H1 (cell line): Measurements from ENCODE around the gene GPR162. TPM values are rescaled to one million over a fixed set of nuclear protein-coding genes. Genes with fewer than 3 reads are reported as not detected.

Source experiments
- CTCF ChIA-PET: fragments of 300-600 bp; sonication (Branson Sonifier 250); formaldehyde crosslinking; loops from one replicate; lab custom pipeline; 2021; ENCODE audit not compliant: partially characterized antibody; lab: Charles Lee
- POLR2A ChIA-PET: fragments of 300-600 bp; sonication (Branson Sonifier 250); formaldehyde crosslinking; loops from one replicate; lab custom pipeline; 2021; ENCODE audit warnings: inconsistent platforms; ENCODE audit not compliant: partially characterized antibody; lab: Charles Lee
- DNase-seq, 2 experiments: peaks; one replicate each; pipeline versions ENCODE4 v3.0.0 to v3.0.0-alpha.2; 2010 to 2022; ENCODE audit warnings: low spot score in 2 of 2, low read depth in 1 of 2, mixed read lengths in 1 of 2
- FAIRE-seq: peaks from 2 replicates; lab custom pipeline; 2011; peaks lifted over from hg19 to GRCh38; lab: Jason Lieb, UNC
- H2AFZ ChIP-seq: 2 replicates; pipeline ENCODE4 v1.8.1; 2012; ENCODE audit warnings: low read length, inconsistent platforms
- H2AK5ac ChIP-seq: 2 replicates; pipeline ENCODE4 v1.6.1; 2013; ENCODE audit warnings: low read depth, low read length
- H2BK120ac ChIP-seq: replicated peaks from 2 replicates; pipeline ENCODE3; 2013; ENCODE audit warnings: low read depth, low read length, inconsistent platforms
- H2BK12ac ChIP-seq: 2 replicates; pipeline ENCODE4 v1.6.1; 2013; ENCODE audit warnings: low read depth, low read length
- H2BK15ac ChIP-seq: 2 replicates; pipeline ENCODE4 v1.6.1; 2013; ENCODE audit warnings: low read length
- H2BK20ac ChIP-seq: 2 replicates; pipeline ENCODE4 v1.6.1; 2013; ENCODE audit warnings: low read length
- H2BK5ac ChIP-seq: 2 replicates; pipeline ENCODE4 v1.6.1; 2013; ENCODE audit warnings: low read depth, low read length
- H3K14ac ChIP-seq: 2 replicates; pipeline ENCODE4 v1.6.1; 2013; ENCODE audit warnings: inconsistent platforms; ENCODE audit not compliant: insufficient read length
- H3K18ac ChIP-seq: 2 replicates; pipeline ENCODE4 v1.6.1; 2013; ENCODE audit warnings: low read length; ENCODE audit errors: extremely low read depth
- H3K23ac ChIP-seq: 2 replicates; pipeline ENCODE4 v1.6.1; 2013; ENCODE audit warnings: inconsistent platforms; ENCODE audit not compliant: insufficient read length
- H3K23me2 ChIP-seq: 2 replicates; pipeline ENCODE4 v1.6.1; 2013; ENCODE audit warnings: low read depth, low read length
- H3K27ac ChIP-seq: 2 replicates; pipeline ENCODE4 v1.6.1; 2011; ENCODE audit warnings: low read depth, low read length, inconsistent platforms
- H3K27me3 ChIP-seq, 4 experiments: replicated peaks in 1 of 4; 1 replicate in 1 of 4; 2 replicates in 3 of 4; pipeline versions ENCODE4 v1.6.1 to v1.8.1; 2011 to 2013; ENCODE audit warnings: low read length in 3 of 4, mild to moderate bottlenecking in 3 of 4, inconsistent platforms in 2 of 4, mixed read lengths in 2 of 4, moderate library complexity in 1 of 4; ENCODE audit not compliant: control insufficient read depth in 3 of 4, insufficient read depth in 3 of 4; ENCODE audit errors: extremely low read depth in 1 of 4
- H3K36me3 ChIP-seq, 4 experiments: 2 replicates each; pipeline versions ENCODE4 v1.6.1 to v1.8.1; 2011 to 2013; ENCODE audit warnings: mild to moderate bottlenecking in 4 of 4, low read length in 3 of 4, moderate library complexity in 2 of 4, control low read depth in 1 of 4, inconsistent platforms in 1 of 4; ENCODE audit not compliant: insufficient read depth in 4 of 4, control insufficient read depth in 2 of 4
- H3K4ac ChIP-seq: replicated peaks from 2 replicates; pipeline ENCODE3; 2013; ENCODE audit warnings: low read length, low read depth, mixed read lengths, inconsistent platforms; ENCODE audit not compliant: insufficient read length
- H3K4me1 ChIP-seq, 4 experiments: replicated peaks in 1 of 4; 1 replicate in 1 of 4; 2 replicates in 3 of 4; pipeline versions ENCODE4 v1.6.1 to v1.8.1; 2011 to 2013; ENCODE audit warnings: low read length in 3 of 4, inconsistent platforms in 2 of 4, mixed read lengths in 1 of 4; ENCODE audit not compliant: insufficient read depth in 4 of 4, control insufficient read depth in 3 of 4
- H3K4me2 ChIP-seq, 2 experiments: 2 replicates each; pipeline versions ENCODE4 v1.6.1 to v1.8.1; 2011 to 2013; ENCODE audit warnings: low read depth in 2 of 2, low read length in 2 of 2, control low read depth in 1 of 2, inconsistent platforms in 1 of 2, mild to moderate bottlenecking in 1 of 2; ENCODE audit not compliant: insufficient read depth in 1 of 2
- H3K4me3 ChIP-seq, 4 experiments: fragments of 200-600, 300-600 bp in 1 of 4; sonication (generic), shearing (Covaris generic), sonication (Bioruptor Twin) in 1 of 4; 2 replicates each; pipeline versions ENCODE4 v1.5.1 to v1.8.1; 2011 to 2016; ENCODE audit warnings: low read length in 4 of 4, low read depth in 3 of 4, control low read depth in 2 of 4, inconsistent platforms in 2 of 4, mild to moderate bottlenecking in 2 of 4, mixed read lengths in 1 of 4, moderate library complexity in 1 of 4; ENCODE audit not compliant: insufficient read depth in 2 of 4; ENCODE audit errors: extremely low read depth in 1 of 4
- H3K56ac ChIP-seq: replicated peaks from 2 replicates; pipeline ENCODE3; 2013; ENCODE audit warnings: low read depth, mild to moderate bottlenecking, mixed read lengths, low read length, inconsistent platforms; ENCODE audit not compliant: insufficient read length
- H3K79me1 ChIP-seq: 2 replicates; pipeline ENCODE4 v1.6.1; 2013; ENCODE audit warnings: low read depth, low read length, control low read depth
- H3K79me2 ChIP-seq, 2 experiments: 2 replicates each; pipeline versions ENCODE4 v1.6.1 to v1.8.1; 2012 to 2013; ENCODE audit warnings: low read length in 2 of 2, mild to moderate bottlenecking in 2 of 2, inconsistent platforms in 1 of 2; ENCODE audit not compliant: insufficient read depth in 2 of 2, control insufficient read depth in 1 of 2
- H3K9ac ChIP-seq, 4 experiments: replicated peaks in 1 of 4; 1 replicate in 1 of 4; 2 replicates in 3 of 4; pipeline versions ENCODE4 v1.6.1 to v1.8.1; 2011 to 2013; ENCODE audit warnings: low read depth in 3 of 4, low read length in 3 of 4, control low read depth in 2 of 4, mild to moderate bottlenecking in 2 of 4, moderate library complexity in 2 of 4, inconsistent platforms in 1 of 4; ENCODE audit errors: extremely low read depth in 1 of 4
- H3K9me3 ChIP-seq, 2 experiments: 2 replicates each; pipeline versions ENCODE4 v1.6.1 to v1.8.1; 2012 to 2013; ENCODE audit warnings: mild to moderate bottlenecking in 2 of 2, moderate library complexity in 2 of 2, control low read depth in 1 of 2, inconsistent platforms in 1 of 2, low read depth in 1 of 2, low read length in 1 of 2, mixed read lengths in 1 of 2; ENCODE audit not compliant: insufficient read depth in 2 of 2
- H4K20me1 ChIP-seq, 2 experiments: replicated peaks in 1 of 2; 2 replicates each; pipeline versions ENCODE3 to v1.8.1; 2011 to 2013; ENCODE audit warnings: inconsistent platforms in 2 of 2, low read length in 2 of 2, mild to moderate bottlenecking in 1 of 2; ENCODE audit not compliant: insufficient read depth in 2 of 2, control insufficient read depth in 1 of 2
- H4K5ac ChIP-seq: 2 replicates; pipeline ENCODE4 v1.6.1; 2013; ENCODE audit warnings: low read length, low read depth, mixed read lengths, inconsistent platforms; ENCODE audit not compliant: insufficient read length
- H4K8ac ChIP-seq: 2 replicates; pipeline ENCODE4 v1.8.0; 2013; ENCODE audit warnings: mild to moderate bottlenecking, moderate library complexity, low read length, inconsistent platforms; ENCODE audit not compliant: insufficient read depth; ENCODE audit errors: extremely low read depth
- H4K91ac ChIP-seq: replicated peaks from 2 replicates; pipeline ENCODE3; 2013; ENCODE audit warnings: low read length, mixed read lengths, inconsistent platforms; ENCODE audit not compliant: insufficient read length
- SIX5 ChIP-seq: IDR thresholded peaks from 2 replicates; pipeline ENCODE4 v1.6.1; 2011; ENCODE audit warnings: mild to moderate bottlenecking, low read depth, low read length
- SP4 ChIP-seq: IDR thresholded peaks from 2 replicates; pipeline ENCODE4 v1.6.1; 2012; ENCODE audit warnings: low read length, inconsistent platforms
- TAF7 ChIP-seq: optimal IDR thresholded peaks from 2 replicates; pipeline ENCODE3; 2011; ENCODE audit warnings: low read depth, mild to moderate bottlenecking, inconsistent platforms, low read length, moderate library complexity, borderline replicate concordance
- WGBS, 2 experiments: shearing (Covaris generic) in 1 of 2; methylation state at CpG; one replicate each; pipeline versions ENCODE4 v1.1.6 to v1.1.7; 2013 to 2015; ENCODE audit warnings: low lambda C conversion rate in 2 of 2, mixed read lengths in 2 of 2, inconsistent platforms in 1 of 2, low coverage in 1 of 2, missing lambda C conversion rate in 1 of 2; ENCODE audit not compliant: insufficient replicate concordance in 2 of 2, insufficient coverage in 1 of 2, insufficient read length in 1 of 2; ENCODE audit errors: extremely low coverage in 1 of 2, missing lambda C conversion rate in 1 of 2; 5-methylcytosine and 5-hydroxymethylcytosine counted together
- polyA plus RNA-seq, 7 experiments: library from polyadenylated mRNA; depleted of rRNA in 3 of 7; stranded (reverse) in 5 of 7; unstranded in 2 of 7; fragments of >200 nt in 5 of 7; fragments of 200-250 nt in 2 of 7; gene quantifications; 1 replicate in 5 of 7; 2 replicates in 1 of 7; 4 replicates in 1 of 7; pipeline versions ENCODE4 v1.2.1 to v1.2.3, GENCODE V29; 2011 to 2013; ENCODE audit warnings: missing spikeins in 2 of 7, mixed read lengths in 2 of 7
- total RNA-seq: library from RNA; stranded (reverse); fragmentation: NEBNext Ultra II Directional; extraction: Animal tissue kit (Norgen Biotek cat#: 25700); gene quantifications from 2 replicates; pipeline ENCODE4 v1.2.1, GENCODE V29; 2021

GPR162 gene
- total and polyA plus RNA-seq, 2 of the 8 experiments (the other 6 are each of a cell fraction or from before 2014, with no cell fraction given) = 7.3 to 8.8 TPM

DNA sequence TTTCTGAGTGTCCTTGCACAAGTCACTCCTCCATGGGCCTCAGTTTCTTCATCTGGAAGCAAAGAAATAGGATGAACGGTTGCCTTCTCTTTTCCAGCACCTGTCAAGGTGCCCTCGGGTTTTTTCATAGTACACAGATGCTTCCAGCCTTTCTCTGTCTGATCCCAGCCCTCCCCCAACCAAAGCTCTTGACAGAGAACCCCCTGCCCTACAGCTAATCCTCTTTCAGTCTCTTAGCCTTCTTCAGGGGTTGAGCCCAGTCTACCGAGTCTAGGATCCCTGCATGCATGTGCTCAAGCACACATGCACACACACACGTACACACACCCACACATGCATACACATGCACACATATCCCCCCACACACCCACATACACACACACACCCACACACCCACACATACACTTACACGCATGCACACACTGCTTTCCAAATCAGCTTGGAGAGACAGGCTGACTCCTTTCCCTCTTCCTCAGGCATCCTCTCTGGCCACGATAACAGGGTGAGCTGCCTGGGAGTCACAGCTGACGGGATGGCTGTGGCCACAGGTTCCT lies 24.8 kb downstream of the GPR162 start:
- no peak for FAIRE-seq
- Histone ChIP-seq H3K18ac (no peak overlapping the region), H3K56ac (no peak overlapping the region), H3K79me2 (peaks cover 0 to 9% of the 10 kb centered on the region in 2 experiments; a peak in 2 of 4 replicates), H3K4ac (no peak overlapping the region), H3K79me1 (peaks cover 2% of the 10 kb centered on the region), H3K14ac (no peak overlapping the region), H3K4me1 (peaks cover 0 to 6% (median 0%) of the 10 kb centered on the region in 4 experiments; a peak in 1 of 7 replicates), H2BK15ac (no peak overlapping the region), H3K4me2 (no peak overlapping the region), H4K8ac (no peak overlapping the region), H2AK5ac (no peak overlapping the region), H3K9ac (no peak overlapping the region; a peak in 1 of 7 replicates), H2AFZ (no peak overlapping the region), H2BK5ac (no peak overlapping the region), H2BK12ac (no peak overlapping the region), H4K5ac (no peak overlapping the region), H3K23ac (no peak overlapping the region), H2BK120ac (no peak overlapping the region), H4K91ac (no peak overlapping the region), H3K27me3 (no peaks in the 10 kb centered on the region), H3K4me3 (no peak overlapping the region), H4K20me1 (peaks cover 0 to 5% of the 10 kb centered on the region in 2 experiments), H3K27ac (no peak overlapping the region), H2BK20ac (no peak overlapping the region), H3K9me3 (no peaks in the 10 kb centered on the region), H3K23me2 (peaks cover 10% of the 10 kb centered on the region), H3K36me3 (peaks cover 15 to 57% (median 42%) of the 10 kb centered on the region in 4 experiments; a peak in 7 of 8 replicates)
- CTCF ChIA-PET = interaction anchor here (1.0 to 19.8 kb wide), 2 partner anchors 13 to 140 kb away, joined by 4 to 292 read pairs; partner anchors contain the start of genes GNB3 and P3H3
- no peak for DNase-seq
- POLR2A ChIA-PET = interaction anchor here (1.1 to 25.7 kb wide), 3 partner anchors 15 to 94 kb away, joined by 3 to 588 read pairs (median 388); partner anchors contain the start of genes GNB3, GPR162, MLF2 and P3H3
- WGBS, 2 experiments = 87% methylated on average over 7 of the region's 7 CpGs; no CpG with 5 or more reads in 1 of the 2 experiments
- TF ChIP-seq SIX5 (no peak), TAF7 (no peak), SP4 (no peak)
